Neural progenitor cell (in vitro differentiated cells): Measurements from ENCODE around the gene FCF1. TPM values are rescaled to one million over a fixed set of nuclear protein-coding genes. Genes with fewer than 3 reads are reported as not detected.

Experiments used
- DNase-seq: peaks from one replicate; pipeline ENCODE4 v3.0.0-alpha.2; 2016; ENCODE audit warnings: low spot score
- H2AFZ ChIP-seq: fragments of 200-600 bp; sonication (generic); replicated peaks from 2 replicates; pipeline ENCODE4 v1.6.1; 2016; ENCODE audit warnings: antibody characterized with exemption
- H3F3A ChIP-seq: fragments of 200-600 bp; sonication (generic); 2 replicates; pipeline ENCODE4 v1.6.1; 2016; ENCODE audit warnings: antibody characterized with exemption, low read depth
- H3K27ac ChIP-seq: fragments of 200-600 bp; sonication (generic); 2 replicates; pipeline ENCODE4 v1.5.1; 2016; ENCODE audit warnings: mild to moderate bottlenecking
- H3K27me3 ChIP-seq: fragments of 200-600 bp; sonication (generic); 2 replicates; pipeline ENCODE4 v1.6.1; 2016; ENCODE audit warnings: mild to moderate bottlenecking, moderate library complexity
- H3K36me3 ChIP-seq: fragments of 200-600 bp; sonication (generic); 2 replicates; pipeline ENCODE4 v1.5.1; 2016
- H3K4me1 ChIP-seq: fragments of 200-600 bp; sonication (generic); 2 replicates; pipeline ENCODE4 v1.6.1; 2016; ENCODE audit warnings: mixed run types
- H3K4me2 ChIP-seq: fragments of 200-600 bp; sonication (generic); 2 replicates; pipeline ENCODE4 v1.6.1; 2016
- H3K4me3 ChIP-seq: fragments of 200-600 bp; sonication (generic); 2 replicates; pipeline ENCODE4 v1.5.1; 2016
- H3K79me2 ChIP-seq: fragments of 200-600 bp; sonication (generic); 2 replicates; pipeline ENCODE4 v1.6.1; 2016; ENCODE audit warnings: low read depth
- H3K9ac ChIP-seq: fragments of 200-600 bp; sonication (generic); 2 replicates; pipeline ENCODE4 v1.6.1; 2016
- H3K9me3 ChIP-seq: fragments of 200-600 bp; sonication (generic); 2 replicates; pipeline ENCODE4 v1.5.1; 2016; ENCODE audit warnings: low read depth
- H4K20me1 ChIP-seq: fragments of 200-600 bp; sonication (generic); 2 replicates; pipeline ENCODE4 v1.6.1; 2016; ENCODE audit warnings: low read depth
- H3K27ac Mint-ChIP-seq: 3 replicates; pipeline ENCODE4 v1.8.0; 2021; ENCODE audit warnings: mixed read lengths
- H3K27me3 Mint-ChIP-seq: 2 replicates; pipeline ENCODE4 v1.8.0; 2022; ENCODE audit warnings: low read depth, mild to moderate bottlenecking, inconsistent platforms, moderate library complexity, mixed read lengths; ENCODE audit not compliant: insufficient read depth
- H3K36me3 Mint-ChIP-seq: 3 replicates; pipeline ENCODE4 v1.8.0; 2021; ENCODE audit warnings: mixed read lengths
- H3K4me1 Mint-ChIP-seq: 3 replicates; pipeline ENCODE4 v1.8.0; 2021; ENCODE audit warnings: mixed read lengths
- H3K4me3 Mint-ChIP-seq: 3 replicates; pipeline ENCODE4 v1.8.0; 2021; ENCODE audit warnings: mild to moderate bottlenecking, moderate library complexity, mixed read lengths
- H3K9me3 Mint-ChIP-seq: 3 replicates; pipeline ENCODE4 v1.8.0; 2020; ENCODE audit warnings: mixed read lengths
- EZH2 ChIP-seq: fragments of 200-600 bp; sonication (generic); IDR thresholded peaks from 2 replicates; pipeline ENCODE4 v1.6.1; 2017; ENCODE audit warnings: antibody characterized with exemption, mild to moderate bottlenecking, moderate library complexity
- EZH2phosphoT487 ChIP-seq: fragments of 200-600 bp; sonication (generic); IDR thresholded peaks from 2 replicates; pipeline ENCODE4 v1.6.1; 2017; ENCODE audit warnings: antibody characterized with exemption
- total RNA-seq: library from RNA; depleted of rRNA; stranded (reverse); fragments of >200 nt; gene quantifications from 2 replicates; pipeline ENCODE4 v1.2.3, GENCODE V29; 2015; ENCODE audit warnings: low replicate concordance
- TF ChIP-seq, protein P1 (sequence below): fragments of 200-600 bp; sonication (generic); IDR thresholded peaks from 2 replicates; pipeline ENCODE4 v1.5.1; 2017; ENCODE audit warnings: antibody characterized with exemption, mild to moderate bottlenecking

FCF1 gene
- total RNA-seq, 1 donor from 2014 or later, result 96.1 TPM

DNA sequence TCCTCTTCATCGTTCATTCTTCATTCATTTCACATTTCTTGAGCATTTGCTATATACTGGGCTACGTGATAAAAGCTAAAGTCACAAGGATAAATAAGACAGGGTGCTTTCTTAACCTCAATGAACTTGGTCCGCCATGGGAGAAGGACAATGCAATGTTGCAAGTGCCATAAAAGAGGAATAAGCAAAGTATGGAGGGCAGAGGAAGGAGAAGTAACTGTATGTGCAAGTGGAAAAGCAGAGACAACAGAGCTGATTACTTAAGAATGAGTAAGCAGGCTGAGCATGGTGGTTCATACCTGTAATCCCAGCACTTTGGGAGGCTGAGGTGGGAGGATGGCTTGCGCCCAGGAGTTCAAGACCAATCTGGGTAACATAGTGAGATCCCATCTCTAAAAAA, 14.5 kb upstream of the FCF1 start:
- no peak for DNase-seq
- no peaks in the 10 kb centered on the region for H3F3A ChIP-seq
- Mint-ChIP-seq H3K27me3 (no peaks in the 10 kb centered on the region), H3K27ac (no peak overlapping the region), H3K4me1 (no peaks in the 10 kb centered on the region), H3K4me3 (no peak overlapping the region), H3K9me3 (peaks cover 12% of the 10 kb centered on the region), H3K36me3 (peaks cover 16% of the 10 kb centered on the region)
- H3K79me2 ChIP-seq, result peaks cover 90% of the 10 kb centered on the region
- peaks cover 20% of the 10 kb centered on the region for H4K20me1 ChIP-seq
- H3K27me3 ChIP-seq, result no peaks in the 10 kb centered on the region
- H3K9me3 ChIP-seq, result peaks cover 5% of the 10 kb centered on the region
- no peak overlapping the region for H3K4me3 ChIP-seq
- H3K9ac ChIP-seq, result no peak overlapping the region
- H3K4me2 ChIP-seq, result no peak overlapping the region
- no peak overlapping the region for H2AFZ ChIP-seq
- H3K27ac ChIP-seq, result no peak overlapping the region
- no peaks in the 10 kb centered on the region for H3K36me3 ChIP-seq
- TF ChIP-seq, protein P1, sequence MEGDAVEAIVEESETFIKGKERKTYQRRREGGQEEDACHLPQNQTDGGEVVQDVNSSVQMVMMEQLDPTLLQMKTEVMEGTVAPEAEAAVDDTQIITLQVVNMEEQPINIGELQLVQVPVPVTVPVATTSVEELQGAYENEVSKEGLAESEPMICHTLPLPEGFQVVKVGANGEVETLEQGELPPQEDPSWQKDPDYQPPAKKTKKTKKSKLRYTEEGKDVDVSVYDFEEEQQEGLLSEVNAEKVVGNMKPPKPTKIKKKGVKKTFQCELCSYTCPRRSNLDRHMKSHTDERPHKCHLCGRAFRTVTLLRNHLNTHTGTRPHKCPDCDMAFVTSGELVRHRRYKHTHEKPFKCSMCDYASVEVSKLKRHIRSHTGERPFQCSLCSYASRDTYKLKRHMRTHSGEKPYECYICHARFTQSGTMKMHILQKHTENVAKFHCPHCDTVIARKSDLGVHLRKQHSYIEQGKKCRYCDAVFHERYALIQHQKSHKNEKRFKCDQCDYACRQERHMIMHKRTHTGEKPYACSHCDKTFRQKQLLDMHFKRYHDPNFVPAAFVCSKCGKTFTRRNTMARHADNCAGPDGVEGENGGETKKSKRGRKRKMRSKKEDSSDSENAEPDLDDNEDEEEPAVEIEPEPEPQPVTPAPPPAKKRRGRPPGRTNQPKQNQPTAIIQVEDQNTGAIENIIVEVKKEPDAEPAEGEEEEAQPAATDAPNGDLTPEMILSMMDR, result no peak
- TF ChIP-seq EZH2phosphoT487, result no peak
- TF ChIP-seq EZH2, result no peak
- H3K4me1 ChIP-seq, result no peaks in the 10 kb centered on the region

DNA sequence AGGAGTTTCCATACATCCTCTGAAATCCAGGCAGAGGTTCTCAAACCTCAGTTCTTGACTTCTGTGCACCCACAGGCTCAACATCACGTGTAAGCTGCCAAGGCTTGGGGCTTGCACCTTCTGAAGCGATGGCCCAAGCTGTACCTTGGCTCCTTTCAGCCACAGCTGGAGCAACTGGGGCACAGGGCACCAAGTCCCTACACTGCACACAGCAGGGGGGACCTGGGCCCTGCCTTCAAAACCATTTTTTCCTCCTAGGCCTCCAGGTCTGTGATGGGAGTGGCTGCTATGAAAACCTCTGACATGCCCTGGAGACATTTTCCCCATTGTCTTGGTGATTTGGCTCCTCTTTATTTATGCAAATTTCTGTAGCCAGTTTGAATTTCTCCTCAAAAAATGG, 10.7 kb upstream of the FCF1 start:
- H3K9ac ChIP-seq, result no peak overlapping the region
- H3F3A ChIP-seq, result no peaks in the 10 kb centered on the region
- H3K27me3 ChIP-seq, result no peaks in the 10 kb centered on the region
- no peaks in the 10 kb centered on the region for H3K4me1 Mint-ChIP-seq
- no peak overlapping the region for H3K4me3 ChIP-seq
- H3K79me2 ChIP-seq, result peaks cover 92% of the 10 kb centered on the region
- peaks cover 16% of the 10 kb centered on the region for H3K36me3 Mint-ChIP-seq
- H3K36me3 ChIP-seq, result no peaks in the 10 kb centered on the region
- peaks cover 15% of the 10 kb centered on the region for H3K9me3 Mint-ChIP-seq
- H3K4me1 ChIP-seq, result no peaks in the 10 kb centered on the region
- no peak overlapping the region for H3K4me2 ChIP-seq
- H3K27ac Mint-ChIP-seq, result no peak overlapping the region
- no peak overlapping the region for H2AFZ ChIP-seq
- H3K9me3 ChIP-seq, result peaks cover 8% of the 10 kb centered on the region
- no peaks in the 10 kb centered on the region for H3K27me3 Mint-ChIP-seq
- TF ChIP-seq, protein P1, result no peak
- no peak for TF ChIP-seq EZH2
- no peak overlapping the region for H3K4me3 Mint-ChIP-seq
- no peak for DNase-seq
- peaks cover 8% of the 10 kb centered on the region for H4K20me1 ChIP-seq
- H3K27ac ChIP-seq, result no peak overlapping the region

DNA sequence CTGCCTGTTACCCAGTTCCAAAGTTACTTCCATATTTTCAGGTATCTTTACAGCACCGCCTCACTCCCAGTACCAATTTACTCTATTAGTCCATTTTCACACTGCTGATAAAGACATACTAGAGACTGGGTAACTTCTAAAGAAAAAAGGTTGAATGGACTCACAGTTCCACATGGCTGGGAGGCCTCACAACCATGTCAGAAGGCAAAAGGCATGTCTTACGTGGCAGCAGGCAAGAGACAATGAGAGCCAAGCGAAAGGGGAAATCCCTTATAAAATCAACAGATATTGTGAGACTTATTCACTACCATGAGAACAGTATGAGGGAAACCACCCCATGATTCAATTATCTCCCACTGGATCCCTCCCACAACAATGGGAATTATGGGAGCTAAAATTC, 9.9 kb upstream of the FCF1 start:
- H3K9ac ChIP-seq, result no peak overlapping the region

More for the DNA sequence above, 9.9 kb upstream of the FCF1 start:
- peaks cover 15% of the 10 kb centered on the region for H3K9me3 Mint-ChIP-seq
- Histone ChIP-seq H3K27ac (no peak overlapping the region), H3K79me2 (peaks cover 91% of the 10 kb centered on the region), H3K36me3 (no peaks in the 10 kb centered on the region), H3K9me3 (peaks cover 8% of the 10 kb centered on the region), H3F3A (no peaks in the 10 kb centered on the region), H4K20me1 (peaks cover 3% of the 10 kb centered on the region), H3K4me1 (no peaks in the 10 kb centered on the region), H3K4me2 (no peak overlapping the region), H2AFZ (no peak overlapping the region), H3K27me3 (no peaks in the 10 kb centered on the region), H3K4me3 (no peak overlapping the region)
- H3K27ac Mint-ChIP-seq, result no peak overlapping the region
- H3K4me1 Mint-ChIP-seq, result no peaks in the 10 kb centered on the region
- no peak for DNase-seq
- TF ChIP-seq, protein P1, result no peak
- TF ChIP-seq EZH2phosphoT487 (no peak), EZH2 (no peak)
- H3K27me3 Mint-ChIP-seq, result no peaks in the 10 kb centered on the region
- H3K4me3 Mint-ChIP-seq, result no peak overlapping the region
- peaks cover 16% of the 10 kb centered on the region for H3K36me3 Mint-ChIP-seq
